ENCODE measurements around the gene CCDC9B. TPM values are rescaled to one million over a fixed set of nuclear protein-coding genes. Genes with fewer than 3 reads are reported as not detected.
A peak's percentile ranks its signal among the peaks of the same experiment; 100 is the strongest.

The CCDC9B gene
- total RNA-seq, 1 donor from 2014 or later: 155 TPM

DNA sequence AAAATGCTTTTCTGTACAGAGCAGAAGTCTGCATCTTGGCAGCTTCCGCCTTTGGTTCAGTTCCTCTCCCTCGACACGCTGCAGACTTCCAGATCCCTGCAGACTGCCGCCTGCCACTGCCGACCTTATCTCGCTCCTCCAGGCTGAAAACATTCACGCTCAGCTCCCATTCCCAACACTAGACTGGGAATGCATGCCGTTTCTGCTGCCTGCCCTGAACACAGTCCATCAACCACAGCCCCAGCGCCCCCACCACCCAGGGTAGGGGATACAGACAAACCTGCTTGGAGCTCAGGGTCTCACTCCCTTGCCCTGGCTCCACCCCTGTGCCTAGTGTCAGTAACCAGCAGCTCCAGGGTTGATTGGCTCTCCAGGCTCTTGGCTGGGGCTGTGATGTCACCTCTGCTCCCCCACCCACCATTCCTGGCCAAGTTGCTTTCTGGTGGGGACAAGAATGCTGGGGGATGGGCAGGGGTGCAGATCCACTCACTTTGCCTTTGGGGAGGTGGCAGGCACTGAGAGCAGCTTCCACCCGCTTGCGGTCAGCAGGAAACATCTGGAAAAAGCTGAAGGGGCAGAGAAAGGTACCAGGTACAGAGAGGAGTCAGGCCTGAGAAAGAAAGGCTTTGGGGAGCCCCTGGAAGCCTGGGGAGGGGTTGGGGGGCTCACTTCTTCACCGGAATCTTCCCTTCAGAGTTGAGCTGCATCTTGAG, 39.1 kb downstream of the CCDC9B start:
- H3K36me3 ChIP-seq: no peaks in the 10 kb centered on the region

GRCh38 chr15:40300771-40301170, 40.0 kb downstream of the CCDC9B start:
- DNase-seq: no peak
- no peak overlapping the region for H3K4me3 ChIP-seq
- peaks cover 5% of the 10 kb centered on the region for H3K27me3 ChIP-seq (ENCODE audit: low read depth)
- H3K9me3 ChIP-seq (replicated peaks): peaks cover 21% of the 10 kb centered on the region
- intact Hi-C loops (cut with micrococcal nuclease): no loop called here
- H3K4me1 ChIP-seq: peaks cover 28% of the 10 kb centered on the region
- H3K36me3 ChIP-seq: no peaks in the 10 kb centered on the region
- H3K27ac ChIP-seq (replicated peaks): peak overlapping the region; percentile 43
- TF ChIP-seq, protein P1, sequence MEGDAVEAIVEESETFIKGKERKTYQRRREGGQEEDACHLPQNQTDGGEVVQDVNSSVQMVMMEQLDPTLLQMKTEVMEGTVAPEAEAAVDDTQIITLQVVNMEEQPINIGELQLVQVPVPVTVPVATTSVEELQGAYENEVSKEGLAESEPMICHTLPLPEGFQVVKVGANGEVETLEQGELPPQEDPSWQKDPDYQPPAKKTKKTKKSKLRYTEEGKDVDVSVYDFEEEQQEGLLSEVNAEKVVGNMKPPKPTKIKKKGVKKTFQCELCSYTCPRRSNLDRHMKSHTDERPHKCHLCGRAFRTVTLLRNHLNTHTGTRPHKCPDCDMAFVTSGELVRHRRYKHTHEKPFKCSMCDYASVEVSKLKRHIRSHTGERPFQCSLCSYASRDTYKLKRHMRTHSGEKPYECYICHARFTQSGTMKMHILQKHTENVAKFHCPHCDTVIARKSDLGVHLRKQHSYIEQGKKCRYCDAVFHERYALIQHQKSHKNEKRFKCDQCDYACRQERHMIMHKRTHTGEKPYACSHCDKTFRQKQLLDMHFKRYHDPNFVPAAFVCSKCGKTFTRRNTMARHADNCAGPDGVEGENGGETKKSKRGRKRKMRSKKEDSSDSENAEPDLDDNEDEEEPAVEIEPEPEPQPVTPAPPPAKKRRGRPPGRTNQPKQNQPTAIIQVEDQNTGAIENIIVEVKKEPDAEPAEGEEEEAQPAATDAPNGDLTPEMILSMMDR (IDR thresholded peaks at IDR 0.05; ENCODE audit: borderline replicate concordance): no peak

More for the DNA sequence above, 39.1 kb downstream of the CCDC9B start:
- intact Hi-C loops (cut with micrococcal nuclease): no loop called here
- peak overlapping the region; percentile 30 for H3K4me3 ChIP-seq
- H3K27me3 ChIP-seq (ENCODE audit: low read depth): peaks cover 5% of the 10 kb centered on the region
- TF ChIP-seq, protein P1 (IDR thresholded peaks at IDR 0.05; ENCODE audit: borderline replicate concordance): no peak
- peak overlapping the region; percentile 43 for H3K27ac ChIP-seq (replicated peaks)
- no peak for DNase-seq
- peaks cover 23% of the 10 kb centered on the region for H3K4me1 ChIP-seq
- H3K9me3 ChIP-seq (replicated peaks): peaks cover 21% of the 10 kb centered on the region

GRCh38 chr15:40300367-40300766, 40.4 kb downstream of the CCDC9B start:
- intact Hi-C loops (cut with micrococcal nuclease): no loop called here
- no peak for DNase-seq
- peaks cover 5% of the 10 kb centered on the region for H3K27me3 ChIP-seq (ENCODE audit: low read depth)
- H3K4me1 ChIP-seq: peaks cover 32% of the 10 kb centered on the region
- H3K4me3 ChIP-seq: no peak overlapping the region
- peaks cover 21% of the 10 kb centered on the region for H3K9me3 ChIP-seq (replicated peaks)
- TF ChIP-seq, protein P1 (IDR thresholded peaks at IDR 0.05; ENCODE audit: borderline replicate concordance): no peak
- no peak overlapping the region for H3K27ac ChIP-seq (replicated peaks)
- H3K36me3 ChIP-seq: no peaks in the 10 kb centered on the region

DNA sequence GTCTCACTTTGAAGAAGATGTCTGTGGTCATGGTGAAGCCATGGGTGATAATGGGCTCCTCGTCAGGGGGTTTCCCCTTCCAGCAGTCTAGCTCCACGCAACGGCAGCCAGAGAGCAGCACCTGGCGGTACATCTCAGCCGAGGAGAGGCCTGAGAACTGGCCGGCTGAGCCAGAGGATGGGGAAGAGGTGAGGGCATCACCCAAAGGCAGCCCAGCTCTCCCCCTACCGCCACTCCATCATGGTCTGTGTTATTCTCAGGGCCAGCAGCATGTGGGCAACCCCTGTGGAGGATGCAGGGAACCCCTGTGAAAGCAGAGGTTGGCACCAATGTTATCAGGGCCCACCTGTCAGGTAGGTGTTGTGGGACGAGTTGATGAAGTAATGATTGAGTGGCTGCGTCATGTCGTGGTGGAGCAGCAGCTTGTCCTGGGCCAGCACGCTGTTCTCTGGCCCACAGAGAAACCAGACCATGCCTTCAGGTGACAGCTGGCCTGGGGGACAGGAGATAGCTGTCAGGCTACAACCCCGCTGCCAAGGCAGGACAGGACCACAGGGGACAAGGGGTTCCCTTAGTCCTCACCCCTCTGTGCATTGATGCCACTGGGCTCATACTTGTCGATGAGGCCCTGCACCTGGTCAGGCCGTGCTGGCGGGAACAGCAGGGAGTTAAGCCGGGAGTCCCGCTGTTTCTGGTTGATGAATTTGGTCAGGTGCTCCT, 42.4 kb downstream of the CCDC9B start:
- Histone ChIP-seq H3K36me3 (no peaks in the 10 kb centered on the region), H3K4me1 (peaks cover 41% of the 10 kb centered on the region), H3K27me3 (ENCODE audit: low read depth) (peaks cover 11% of the 10 kb centered on the region), H3K4me3 (no peak overlapping the region), H3K27ac (replicated peaks) (no peak overlapping the region), H3K9me3 (replicated peaks) (peaks cover 21% of the 10 kb centered on the region)
- DNase-seq: no peak
- TF ChIP-seq, protein P1 (IDR thresholded peaks at IDR 0.05; ENCODE audit: borderline replicate concordance): no peak
- intact Hi-C loops (cut with micrococcal nuclease): no loop called here

DNA sequence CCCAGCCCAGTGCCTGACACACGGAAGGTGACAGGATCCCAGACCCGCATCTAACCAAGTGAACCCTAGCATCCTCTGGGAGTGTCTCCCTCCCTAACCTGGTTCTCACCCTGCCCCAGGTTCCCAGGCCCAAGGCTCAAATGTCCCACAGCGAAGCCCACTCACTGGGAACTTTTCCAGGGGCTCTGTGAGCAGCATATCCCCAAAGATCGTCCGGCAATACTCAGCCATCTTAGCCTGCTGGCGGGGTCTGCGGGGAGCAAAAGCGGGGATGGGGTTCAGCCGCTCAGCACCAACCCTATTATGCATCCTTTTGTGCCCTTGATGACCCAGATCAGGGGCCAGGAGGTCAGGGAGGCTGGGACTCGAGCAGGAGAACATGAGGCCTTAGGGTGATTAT, 43.4 kb downstream of the CCDC9B start:
- intact Hi-C loops (cut with micrococcal nuclease): no loop called here
- no peaks in the 10 kb centered on the region for H3K36me3 ChIP-seq
- no peak overlapping the region for H3K27ac ChIP-seq (replicated peaks)
- TF ChIP-seq, protein P1 (IDR thresholded peaks at IDR 0.05; ENCODE audit: borderline replicate concordance): no peak
- DNase-seq: no peak
- peaks cover 21% of the 10 kb centered on the region for H3K9me3 ChIP-seq (replicated peaks)
- H3K4me3 ChIP-seq: no peak overlapping the region
- peaks cover 50% of the 10 kb centered on the region for H3K4me1 ChIP-seq
- H3K27me3 ChIP-seq (ENCODE audit: low read depth): peaks cover 7% of the 10 kb centered on the region
